DOHH2 (cell line): Measurements from ENCODE around the gene MADD.

ENCODE experiments used
- H3F3A ChIP-seq: fragments of 200-600 bp; sonication (generic), shearing (Covaris generic); 2 replicates; pipeline ENCODE4 v1.6.0; 2016; ENCODE audit warnings: antibody characterized with exemption, mild to moderate bottlenecking; ENCODE audit not compliant: control insufficient read depth, insufficient read depth
- H3K27ac ChIP-seq: fragments of 200-600 bp; sonication (generic); 2 replicates; pipeline ENCODE4 v1.5.1; 2014; ENCODE audit warnings: low read depth, mild to moderate bottlenecking, low read length, moderate library complexity
- H3K27me3 ChIP-seq: fragments of 200-600 bp; sonication (generic); 2 replicates; pipeline ENCODE4 v1.6.1; 2014; ENCODE audit warnings: mild to moderate bottlenecking, low read length, mixed read lengths; ENCODE audit not compliant: control insufficient read depth
- H3K36me3 ChIP-seq: fragments of 200-600 bp; sonication (generic); 2 replicates; pipeline ENCODE4 v1.6.1; 2014; ENCODE audit warnings: mild to moderate bottlenecking, low read length, moderate library complexity, mixed read lengths; ENCODE audit not compliant: control insufficient read depth
- H3K4me1 ChIP-seq: fragments of 200-600 bp; sonication (generic); 2 replicates; pipeline ENCODE4 v1.6.1; 2014; ENCODE audit warnings: mild to moderate bottlenecking, low read length, mixed read lengths; ENCODE audit not compliant: control insufficient read depth
- H3K4me2 ChIP-seq: fragments of 200-600 bp; sonication (generic); 2 replicates; pipeline ENCODE4 v1.6.0; 2014; ENCODE audit warnings: mild to moderate bottlenecking, low read length, moderate library complexity
- H3K4me3 ChIP-seq: fragments of 200-600 bp; sonication (generic); 2 replicates; pipeline ENCODE4 v1.5.1; 2014; ENCODE audit warnings: mild to moderate bottlenecking, low read length, mixed read lengths
- H3K79me2 ChIP-seq: fragments of 200-600 bp; sonication (generic); 2 replicates; pipeline ENCODE4 v1.6.1; 2014; ENCODE audit warnings: mild to moderate bottlenecking, low read length, mixed read lengths; ENCODE audit not compliant: control insufficient read depth
- H3K9me2 ChIP-seq: fragments of 200-600 bp; sonication (generic); replicated peaks from 2 replicates; pipeline ENCODE4 v1.6.1; 2014; ENCODE audit warnings: mild to moderate bottlenecking, low read length, mixed read lengths; ENCODE audit not compliant: control insufficient read depth
- H3K9me3 ChIP-seq: fragments of 200-600 bp; sonication (generic); 2 replicates; pipeline ENCODE4 v1.6.1; 2014; ENCODE audit warnings: antibody characterized with exemption, low read length, mixed read lengths; ENCODE audit not compliant: control insufficient read depth, insufficient read depth
- H4K20me1 ChIP-seq: fragments of 200-600 bp; sonication (generic); 2 replicates; pipeline ENCODE4 v1.6.0; 2014; ENCODE audit warnings: low read depth, mild to moderate bottlenecking, antibody characterized with exemption, low read length, moderate library complexity; ENCODE audit not compliant: control insufficient read depth, insufficient read depth
- EZH2phosphoT487 ChIP-seq: fragments of 200-600 bp; sonication (generic); IDR thresholded peaks from 2 replicates; pipeline ENCODE4 v1.6.1; 2017; ENCODE audit warnings: borderline replicate concordance, mild to moderate bottlenecking, antibody characterized with exemption, low read length, moderate library complexity, mixed read lengths
- TF ChIP-seq, protein P1 (sequence below): fragments of 200-600 bp; sonication (generic); IDR thresholded peaks from one replicate; pipeline ENCODE4 v1.5.1; 2014; ENCODE audit warnings: antibody characterized with exemption, mild to moderate bottlenecking, low read depth, low read length; ENCODE audit not compliant: poor library complexity, severe bottlenecking

MADD gene

DNA sequence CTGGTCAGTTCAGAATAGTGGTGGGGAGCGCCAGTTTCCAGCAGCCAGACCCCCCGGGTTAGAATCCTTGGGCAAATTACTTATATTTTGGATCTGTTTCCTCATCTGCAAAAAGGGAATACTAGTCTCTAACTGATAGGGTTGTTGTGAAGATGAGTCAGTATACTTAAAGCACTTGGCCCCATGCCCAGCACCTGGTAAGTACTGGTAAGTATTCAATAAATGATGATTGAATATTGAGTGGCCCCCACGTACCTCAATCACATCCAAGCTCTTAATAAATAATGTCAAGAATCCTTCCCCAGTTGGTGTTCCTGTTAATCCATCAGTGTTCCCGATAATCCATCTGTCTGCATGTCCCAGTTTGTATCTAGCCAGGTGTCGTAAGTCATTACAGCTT, 33.5 kb upstream of the MADD start:
- H3K36me3 ChIP-seq = peaks cover 32% of the 10 kb centered on the region
- no peaks in the 10 kb centered on the region for H3K9me2 ChIP-seq
- H3K27ac ChIP-seq = no peak overlapping the region
- no peak overlapping the region for H3K4me3 ChIP-seq
- TF ChIP-seq, protein P1, sequence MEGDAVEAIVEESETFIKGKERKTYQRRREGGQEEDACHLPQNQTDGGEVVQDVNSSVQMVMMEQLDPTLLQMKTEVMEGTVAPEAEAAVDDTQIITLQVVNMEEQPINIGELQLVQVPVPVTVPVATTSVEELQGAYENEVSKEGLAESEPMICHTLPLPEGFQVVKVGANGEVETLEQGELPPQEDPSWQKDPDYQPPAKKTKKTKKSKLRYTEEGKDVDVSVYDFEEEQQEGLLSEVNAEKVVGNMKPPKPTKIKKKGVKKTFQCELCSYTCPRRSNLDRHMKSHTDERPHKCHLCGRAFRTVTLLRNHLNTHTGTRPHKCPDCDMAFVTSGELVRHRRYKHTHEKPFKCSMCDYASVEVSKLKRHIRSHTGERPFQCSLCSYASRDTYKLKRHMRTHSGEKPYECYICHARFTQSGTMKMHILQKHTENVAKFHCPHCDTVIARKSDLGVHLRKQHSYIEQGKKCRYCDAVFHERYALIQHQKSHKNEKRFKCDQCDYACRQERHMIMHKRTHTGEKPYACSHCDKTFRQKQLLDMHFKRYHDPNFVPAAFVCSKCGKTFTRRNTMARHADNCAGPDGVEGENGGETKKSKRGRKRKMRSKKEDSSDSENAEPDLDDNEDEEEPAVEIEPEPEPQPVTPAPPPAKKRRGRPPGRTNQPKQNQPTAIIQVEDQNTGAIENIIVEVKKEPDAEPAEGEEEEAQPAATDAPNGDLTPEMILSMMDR = no peak
- TF ChIP-seq EZH2phosphoT487 = no peak
- H3K27me3 ChIP-seq = no peaks in the 10 kb centered on the region
- H3F3A ChIP-seq = peaks cover 6% of the 10 kb centered on the region; the same call in 1 of the 2 replicates
- H4K20me1 ChIP-seq = no peaks in the 10 kb centered on the region
- H3K9me3 ChIP-seq = no peaks in the 10 kb centered on the region
- no peak overlapping the region for H3K4me2 ChIP-seq
- peaks cover 8% of the 10 kb centered on the region for H3K4me1 ChIP-seq
- H3K79me2 ChIP-seq = no peaks in the 10 kb centered on the region

DNA sequence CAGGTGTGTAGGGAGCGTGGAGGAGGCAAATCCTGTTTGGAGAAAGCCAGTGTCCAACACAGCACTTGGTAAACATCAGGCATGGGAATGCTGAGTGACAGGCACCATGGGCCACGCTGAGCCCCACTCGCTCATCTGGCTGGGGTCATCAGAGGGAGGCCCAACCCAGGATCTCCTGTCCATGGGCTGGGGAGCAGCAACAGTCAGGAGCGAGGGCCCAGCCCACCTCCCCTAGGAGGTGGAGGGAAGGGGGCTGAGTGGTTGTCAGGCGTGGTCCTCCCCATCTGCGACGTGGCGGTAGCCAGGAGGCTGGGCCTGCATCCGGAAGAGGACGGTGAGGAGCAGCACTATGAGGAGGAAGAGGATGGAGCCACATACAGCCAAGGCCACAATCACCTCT, 30.1 kb upstream of the MADD start:
- Histone ChIP-seq H4K20me1 (no peaks in the 10 kb centered on the region), H3K4me3 (no peak overlapping the region), H3K4me1 (0 out of 2 replicates have a peak, but pooled peaks cover 4% of the 10 kb centered on the region), H3K9me2 (no peaks in the 10 kb centered on the region), H3K9me3 (no peaks in the 10 kb centered on the region), H3K79me2 (no peaks in the 10 kb centered on the region), H3K27ac (no peak overlapping the region), H3K36me3 (peaks cover 50% of the 10 kb centered on the region), H3K4me2 (no peak overlapping the region), H3K27me3 (no peaks in the 10 kb centered on the region), H3F3A (peaks cover 6% of the 10 kb centered on the region; the same call in 1 of the 2 replicates)
- TF ChIP-seq, protein P1 = no peak
- TF ChIP-seq EZH2phosphoT487 = no peak

DNA sequence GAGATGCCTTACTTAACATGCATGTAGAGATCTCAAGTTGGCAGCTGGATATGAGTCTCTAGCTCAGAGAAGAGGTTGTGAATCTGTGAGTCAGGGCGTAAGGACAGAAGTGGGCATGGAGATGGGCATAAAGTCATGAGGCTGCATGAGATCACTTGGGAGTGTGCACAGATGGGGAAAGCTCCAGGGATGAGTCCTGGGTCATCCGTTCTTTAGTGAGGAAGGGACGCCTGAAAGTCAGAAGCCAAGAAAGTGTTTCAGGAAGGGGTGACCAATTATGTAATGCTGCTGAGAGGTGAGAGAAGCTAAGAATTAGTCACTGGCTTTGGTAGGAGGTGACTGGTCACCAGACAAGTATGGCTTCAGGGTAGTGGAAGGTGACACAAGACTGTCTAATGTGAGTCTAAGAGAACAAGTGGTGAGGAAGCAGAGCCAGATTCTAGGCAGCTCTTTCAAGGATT, 28.1 kb upstream of the MADD start:
- Histone ChIP-seq H3K79me2 (no peaks in the 10 kb centered on the region), H3K27ac (no peak overlapping the region), H3K9me2 (no peaks in the 10 kb centered on the region), H3K36me3 (peaks cover 59% of the 10 kb centered on the region), H3K9me3 (no peaks in the 10 kb centered on the region), H3K27me3 (no peaks in the 10 kb centered on the region), H3K4me1 (0 out of 2 replicates have a peak, but pooled peaks cover 2% of the 10 kb centered on the region), H3K4me3 (no peak overlapping the region), H4K20me1 (no peaks in the 10 kb centered on the region), H3F3A (peaks cover 2% of the 10 kb centered on the region; the same call in 1 of the 2 replicates), H3K4me2 (no peak overlapping the region)
- TF ChIP-seq, protein P1 = no peak
- no peak for TF ChIP-seq EZH2phosphoT487
